HG03060 (cell line): ENCODE data around the gene BTBD10.
"Not testable (repeated sequence)": the region's sequence is repeated elsewhere in the genome, so short reads cannot be mapped to it uniquely, and the experiment has no call there.

Experiments
- ATAC-seq: cut with Tn5 transposase; IDR thresholded peaks from one replicate; pipeline ENCODE4 v1.9.1; 2021; ENCODE audit warnings: low read depth, moderate number of reproducible peaks; ENCODE audit not compliant: unreplicated experiment

Gene BTBD10

DNA sequence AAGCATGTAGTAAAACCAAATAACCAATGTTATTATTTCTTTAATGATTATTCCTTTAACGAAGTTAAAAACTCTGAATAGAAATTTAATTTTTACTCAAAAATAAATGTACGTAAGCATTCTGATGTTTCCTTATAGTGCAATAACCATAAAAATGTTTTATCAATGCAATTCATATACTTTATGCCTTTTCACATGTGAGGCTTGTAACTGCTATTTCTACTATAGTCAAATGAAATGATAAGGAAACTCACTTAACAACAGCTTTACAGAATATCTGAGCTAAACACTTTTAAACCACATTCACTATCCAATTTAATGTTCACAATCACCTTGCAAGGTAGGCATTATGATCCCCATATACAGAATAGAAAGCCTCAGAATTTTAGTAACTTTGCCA is 17.4 kb downstream of the BTBD10 start:
- no peak for ATAC-seq

DNA sequence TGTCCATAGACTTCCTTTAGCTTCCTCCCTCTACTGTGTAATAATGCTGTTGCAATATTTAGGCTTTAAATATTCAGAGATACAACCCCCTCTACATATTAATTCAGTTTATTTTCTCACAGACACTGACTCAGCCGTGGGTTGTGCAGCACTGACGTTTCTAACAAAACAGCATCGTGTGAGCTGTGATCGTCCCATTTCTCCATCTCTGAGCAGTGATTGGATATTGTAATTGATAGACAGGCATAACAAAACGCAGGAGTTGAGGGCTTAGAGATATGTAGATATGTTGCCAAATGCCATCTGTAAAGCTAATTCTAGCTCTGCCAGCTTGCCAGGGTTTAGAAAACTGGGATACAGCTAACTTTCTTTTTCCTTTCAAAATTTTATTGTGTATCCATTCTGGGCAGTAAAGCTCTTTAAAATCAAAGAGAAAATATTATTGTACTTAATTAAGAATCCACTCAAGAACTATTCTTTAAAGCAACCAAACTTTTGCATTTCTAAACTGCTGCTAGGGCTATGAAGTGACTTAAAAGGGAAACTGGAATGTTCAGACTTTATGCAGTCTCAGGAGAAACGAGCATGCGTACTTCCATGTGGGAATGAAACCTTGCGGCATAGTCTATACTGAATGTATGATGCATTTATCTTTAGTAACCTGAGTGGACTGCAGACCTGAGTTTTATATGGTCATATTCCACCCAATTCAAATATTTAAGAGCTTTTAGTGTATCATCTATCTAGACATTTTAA is 22.7 kb downstream of the BTBD10 start:
- no peak for ATAC-seq

DNA sequence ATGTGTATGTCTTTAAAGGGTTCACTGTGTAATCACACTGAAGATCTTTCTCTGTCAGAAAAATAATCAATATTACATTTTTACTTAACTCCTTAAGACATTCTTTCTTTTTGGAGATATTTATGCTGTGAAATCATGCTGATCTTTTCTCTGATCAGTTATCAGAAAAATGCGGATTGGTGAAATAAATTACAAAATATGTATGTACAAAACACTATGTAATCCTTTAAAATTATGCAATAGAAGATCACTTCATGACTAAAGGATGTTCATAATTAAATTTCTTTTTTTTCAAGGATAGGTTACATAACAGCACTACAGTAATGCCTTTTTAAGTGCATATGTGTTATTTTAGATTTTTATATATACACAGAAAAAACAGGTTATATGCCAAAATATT is 24.7 kb downstream of the BTBD10 start:
- ATAC-seq = no peak

DNA sequence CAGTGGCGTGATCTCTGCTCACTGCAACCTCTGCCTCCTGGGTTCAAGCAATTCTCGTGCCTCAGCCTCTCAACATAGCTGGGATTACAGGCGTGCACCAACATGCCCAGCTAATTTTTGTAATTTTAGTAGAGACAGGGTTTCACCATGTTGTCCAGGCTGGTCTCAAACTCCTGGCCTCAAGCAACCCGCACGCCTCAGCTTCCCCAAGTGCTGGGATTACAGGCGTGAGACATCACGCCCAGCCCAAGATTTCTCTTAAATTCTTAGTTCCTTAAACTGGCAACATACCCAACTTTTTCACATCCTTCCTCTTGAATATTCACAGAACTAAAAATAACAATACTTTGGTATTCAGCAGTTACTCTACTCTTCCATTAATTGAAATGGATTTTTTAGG is 26.2 kb downstream of the BTBD10 start:
- not testable (repeated sequence) for ATAC-seq

DNA sequence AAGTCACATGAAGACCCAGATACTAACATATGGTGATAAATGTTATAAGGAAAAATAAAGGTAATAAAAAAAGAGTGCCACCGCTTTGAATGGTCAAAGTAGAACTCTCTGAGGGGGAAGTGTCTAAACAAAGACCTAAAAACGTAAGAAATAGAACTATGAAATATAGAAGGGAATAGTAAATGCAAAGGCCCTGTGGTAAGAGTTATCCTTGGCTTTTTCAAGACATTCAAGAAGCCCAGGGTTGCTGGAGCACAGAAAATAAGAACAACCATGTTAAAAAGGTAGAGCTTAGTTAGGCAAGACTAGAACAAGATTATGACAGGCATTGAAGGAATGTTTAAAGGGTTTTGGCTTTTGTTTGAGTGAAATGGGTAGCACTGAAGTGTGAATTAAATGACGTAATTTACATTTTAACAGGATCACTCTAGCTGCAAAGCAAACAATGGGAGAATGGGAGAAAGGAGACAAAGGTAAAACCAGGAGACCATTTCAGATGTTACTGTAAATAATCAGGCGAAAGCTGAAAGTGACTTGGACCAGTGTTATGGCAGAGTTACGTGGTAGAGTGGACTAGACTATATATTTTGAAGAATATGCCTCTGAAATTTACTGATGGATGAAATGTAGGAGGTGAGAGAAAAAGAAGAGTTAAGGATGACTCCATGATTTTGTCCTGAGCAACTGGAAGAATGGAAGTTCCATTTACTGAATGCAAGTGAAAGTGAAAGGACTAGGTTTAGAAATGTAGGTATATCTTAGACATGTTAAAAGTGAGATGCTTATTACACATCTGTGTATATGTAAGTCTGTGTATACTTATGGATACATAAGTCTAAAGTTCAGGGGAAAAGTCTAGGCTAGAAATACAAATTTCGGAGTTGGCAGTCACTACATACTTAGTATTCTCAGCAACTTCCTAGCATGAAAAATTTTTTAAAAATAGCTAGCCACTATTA is 28.5 kb downstream of the BTBD10 start:
- ATAC-seq = no peak

DNA sequence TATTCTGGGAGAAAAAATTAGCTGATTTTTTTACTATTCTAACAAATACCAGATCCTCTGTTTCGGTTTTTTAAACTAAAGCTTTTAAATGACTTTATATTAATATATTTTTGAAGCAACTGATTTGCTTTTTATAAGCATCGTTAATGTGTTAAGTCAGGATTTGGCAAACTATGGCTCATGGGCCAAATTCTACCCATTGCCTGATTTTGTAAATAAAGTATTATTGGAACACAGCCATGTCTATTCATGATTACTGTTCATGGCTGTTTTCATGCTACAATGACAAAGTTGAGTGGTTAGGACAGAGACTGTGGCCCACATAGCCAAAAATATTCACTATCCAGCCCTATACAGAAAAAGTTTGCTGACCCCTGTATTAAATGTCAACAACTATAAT is 29.6 kb downstream of the BTBD10 start:
- ATAC-seq = no peak

DNA sequence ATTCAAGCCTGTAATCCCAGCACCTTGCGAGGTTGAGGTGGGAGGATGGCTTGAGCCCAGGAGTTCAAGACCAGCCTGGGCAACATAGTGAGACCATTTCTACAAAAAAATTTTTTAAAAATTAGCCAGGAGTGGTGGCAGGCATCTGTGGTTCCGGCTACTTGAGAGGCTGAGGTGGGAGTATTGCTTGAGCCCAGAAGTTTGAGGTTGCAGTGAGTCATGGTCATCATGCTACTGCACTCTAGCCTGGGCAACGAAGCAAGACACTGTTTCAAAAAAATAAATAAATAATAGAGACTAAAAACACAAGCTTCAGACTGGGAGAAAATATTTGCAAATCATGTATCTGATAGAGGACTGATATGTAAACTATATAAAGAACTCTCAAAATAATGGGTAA is 33.2 kb downstream of the BTBD10 start:
- no peak for ATAC-seq

DNA sequence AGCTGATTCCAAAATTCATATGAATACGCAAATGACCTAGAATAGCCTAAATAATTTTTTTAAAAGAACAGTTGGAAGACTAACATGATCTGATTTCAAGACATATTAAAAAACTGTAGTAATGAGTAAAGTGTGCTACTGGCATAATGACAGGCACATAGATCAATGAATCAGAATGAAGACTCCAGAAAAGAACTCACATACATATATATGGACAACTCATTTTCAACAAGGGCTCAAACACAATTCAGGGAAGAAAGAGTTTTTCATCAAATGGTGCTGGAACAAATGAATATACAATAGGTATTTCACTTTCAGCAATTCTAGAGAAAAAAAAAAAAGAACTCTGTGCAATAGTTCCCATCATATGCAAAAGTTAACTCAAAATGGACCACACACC is 33.7 kb downstream of the BTBD10 start:
- no peak for ATAC-seq

DNA sequence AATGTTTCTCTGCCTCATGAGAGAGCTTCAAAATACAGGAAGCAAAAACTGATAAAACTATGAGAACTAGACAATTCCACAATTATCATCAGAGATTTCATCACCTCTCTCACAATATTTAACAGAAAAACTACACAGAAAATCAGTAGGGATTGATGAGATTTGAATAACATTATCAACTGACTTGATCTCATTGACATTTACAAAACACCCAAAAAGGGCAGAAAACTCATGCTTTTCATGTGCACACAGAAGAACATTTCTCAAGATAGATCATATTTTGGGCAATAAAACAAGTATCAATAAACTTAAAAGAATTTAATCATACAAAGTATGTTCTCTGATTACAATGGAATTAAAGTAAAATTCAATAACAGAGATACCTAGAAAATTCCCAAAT is 35.6 kb downstream of the BTBD10 start:
- no peak for ATAC-seq

DNA sequence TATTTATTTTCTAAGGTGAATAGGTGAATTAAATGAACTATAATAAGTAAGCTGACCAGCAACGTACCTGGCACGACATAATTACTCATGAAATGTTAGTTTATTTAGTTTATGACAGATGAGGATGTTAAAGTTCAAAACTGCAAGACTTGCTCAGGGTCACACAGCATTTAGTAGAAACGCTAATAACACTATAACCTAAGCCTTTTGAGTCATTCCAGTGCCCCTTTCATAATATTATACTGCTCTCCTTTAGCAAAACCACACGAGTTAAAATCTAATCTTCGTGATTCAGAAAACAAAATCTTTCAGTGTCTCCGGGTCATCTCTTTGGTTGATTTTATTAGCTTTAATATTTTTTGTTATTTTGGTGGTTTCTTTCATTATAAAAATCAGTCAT is 39.6 kb downstream of the BTBD10 start:
- no peak for ATAC-seq

DNA sequence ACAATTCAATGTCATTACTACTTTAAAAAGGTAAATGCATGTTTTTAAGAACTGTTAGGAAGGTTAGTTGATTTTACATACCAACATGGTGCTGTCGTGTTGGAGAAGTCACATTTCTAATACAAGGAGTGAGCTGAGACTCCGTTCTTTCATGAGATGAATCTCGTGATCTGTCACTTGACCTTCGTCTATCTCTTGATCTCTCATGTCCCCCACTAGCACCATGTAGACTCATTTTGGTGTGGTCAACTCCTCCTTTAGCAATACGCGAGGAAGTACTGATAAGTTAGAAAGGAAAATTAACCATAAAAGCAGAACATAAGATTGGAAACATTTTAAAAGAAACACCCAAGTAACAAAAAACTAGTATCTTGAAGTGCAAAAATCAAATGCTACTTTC is 41.5 kb downstream of the BTBD10 start:
- ATAC-seq = no peak

DNA sequence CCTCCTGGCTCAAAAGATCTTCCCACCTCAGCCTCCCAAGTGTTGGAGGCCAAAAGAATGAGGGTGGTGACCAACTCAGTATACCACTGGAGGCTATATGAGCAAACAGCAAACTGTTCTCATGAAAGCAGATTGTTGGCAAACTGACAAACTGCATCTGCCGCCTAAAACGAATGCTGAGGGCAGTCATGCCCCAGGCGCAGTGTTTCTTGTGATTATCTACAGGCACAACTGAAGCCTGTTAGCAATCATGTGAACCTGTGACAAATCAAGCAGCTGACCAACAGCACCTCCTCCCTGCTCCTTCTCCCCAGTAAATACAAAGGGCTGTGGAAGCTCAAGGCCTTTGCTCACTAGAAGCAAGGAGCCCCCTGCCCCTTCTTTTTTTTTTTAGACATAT is 47.8 kb downstream of the BTBD10 start:
- ATAC-seq = no peak

DNA sequence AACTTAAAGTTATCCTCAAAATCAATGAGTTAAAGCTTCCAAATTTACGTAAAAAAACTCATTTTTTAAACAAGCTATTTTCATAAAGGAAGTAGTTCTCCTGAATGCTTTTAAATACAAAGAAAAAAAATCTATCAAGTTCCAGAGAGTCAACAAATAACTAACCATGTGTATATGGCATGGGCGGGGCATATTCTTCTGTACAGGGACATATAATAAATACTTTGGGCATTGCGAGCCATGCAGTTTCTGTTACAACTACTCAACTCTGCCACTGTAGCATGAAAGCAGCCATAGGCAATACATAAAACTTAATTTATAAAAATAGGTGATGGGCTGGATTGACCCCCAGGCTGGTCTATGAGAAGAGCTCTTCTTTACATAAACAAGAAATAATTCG is 57.8 kb downstream of the BTBD10 start:
- no peak for ATAC-seq

DNA sequence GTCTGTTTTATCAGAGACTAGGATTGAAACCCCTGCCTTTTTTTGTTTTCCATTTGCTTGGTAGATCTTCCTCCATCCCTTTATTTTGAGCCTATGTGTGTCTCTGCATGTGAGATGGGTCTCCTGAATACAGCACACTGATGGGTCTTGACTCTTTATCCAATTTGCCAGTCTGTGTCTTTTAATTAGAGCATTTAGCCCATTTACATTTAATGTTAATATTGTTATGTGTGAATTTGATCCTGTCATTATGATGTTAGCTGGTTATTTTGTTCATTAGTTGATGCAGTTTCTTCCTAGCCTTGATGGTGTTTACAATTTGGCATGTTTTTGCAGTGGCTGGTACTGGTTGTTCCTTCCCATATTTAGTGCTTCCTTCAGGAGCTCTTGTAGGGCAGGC is 64.7 kb downstream of the BTBD10 start:
- ATAC-seq = not testable (repeated sequence)

DNA sequence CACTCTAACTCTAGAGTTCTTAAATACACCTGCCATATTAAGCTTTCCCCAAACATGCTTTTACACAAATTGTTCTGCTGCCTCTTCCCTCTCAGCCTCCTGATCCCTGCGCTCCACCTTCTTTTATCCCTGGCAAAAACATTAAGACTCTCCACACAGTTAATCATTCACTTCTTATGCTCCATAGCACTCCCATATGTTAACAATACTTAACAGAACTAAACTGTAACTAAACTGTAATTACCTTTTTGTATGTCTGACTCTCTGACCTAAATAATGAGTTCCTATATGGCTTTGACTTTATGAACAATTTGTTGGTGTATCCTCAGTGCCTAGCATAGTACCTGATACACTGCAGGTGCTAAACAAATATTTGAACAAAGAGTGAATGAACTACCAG is 71.8 kb downstream of the BTBD10 start:
- ATAC-seq = no peak

DNA sequence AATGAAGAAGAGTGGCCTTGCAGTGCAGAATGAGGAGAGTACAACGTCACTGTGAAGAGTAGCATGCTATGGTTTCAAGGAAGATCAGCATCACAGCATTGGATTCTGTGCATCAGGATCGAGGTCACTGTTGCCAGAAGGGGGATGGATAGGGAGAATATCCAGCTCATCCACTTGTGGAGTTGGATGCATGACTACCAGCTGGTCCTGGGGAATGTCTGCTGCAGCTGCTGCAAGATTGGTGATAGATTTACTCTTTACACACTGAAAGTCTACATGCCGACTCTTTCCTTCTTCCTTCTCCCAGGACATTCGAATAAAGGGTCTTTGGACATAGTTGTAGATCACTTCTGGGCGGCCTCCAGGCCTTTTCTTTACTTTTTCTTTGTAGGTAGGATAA is 74.3 kb downstream of the BTBD10 start:
- ATAC-seq = no peak

DNA sequence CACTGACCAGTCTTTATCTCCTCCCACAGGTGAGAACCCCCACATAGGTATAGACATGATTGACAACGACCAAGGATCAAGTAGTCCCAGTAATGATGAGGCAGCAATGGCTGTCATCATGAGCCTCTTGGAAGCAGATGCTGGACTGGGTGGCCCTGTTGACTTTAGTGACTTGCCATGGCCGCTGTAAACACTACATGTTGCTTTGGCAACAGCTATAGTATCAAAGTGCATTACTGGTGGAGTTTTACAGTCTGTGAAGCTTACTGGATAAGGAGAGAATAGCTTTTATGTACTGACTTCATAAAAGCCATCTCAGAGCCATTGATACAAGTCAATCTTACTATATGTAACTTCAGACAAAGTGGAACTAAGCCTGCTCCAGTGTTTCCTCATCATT is 76.5 kb downstream of the BTBD10 start:
- ATAC-seq = no peak

DNA sequence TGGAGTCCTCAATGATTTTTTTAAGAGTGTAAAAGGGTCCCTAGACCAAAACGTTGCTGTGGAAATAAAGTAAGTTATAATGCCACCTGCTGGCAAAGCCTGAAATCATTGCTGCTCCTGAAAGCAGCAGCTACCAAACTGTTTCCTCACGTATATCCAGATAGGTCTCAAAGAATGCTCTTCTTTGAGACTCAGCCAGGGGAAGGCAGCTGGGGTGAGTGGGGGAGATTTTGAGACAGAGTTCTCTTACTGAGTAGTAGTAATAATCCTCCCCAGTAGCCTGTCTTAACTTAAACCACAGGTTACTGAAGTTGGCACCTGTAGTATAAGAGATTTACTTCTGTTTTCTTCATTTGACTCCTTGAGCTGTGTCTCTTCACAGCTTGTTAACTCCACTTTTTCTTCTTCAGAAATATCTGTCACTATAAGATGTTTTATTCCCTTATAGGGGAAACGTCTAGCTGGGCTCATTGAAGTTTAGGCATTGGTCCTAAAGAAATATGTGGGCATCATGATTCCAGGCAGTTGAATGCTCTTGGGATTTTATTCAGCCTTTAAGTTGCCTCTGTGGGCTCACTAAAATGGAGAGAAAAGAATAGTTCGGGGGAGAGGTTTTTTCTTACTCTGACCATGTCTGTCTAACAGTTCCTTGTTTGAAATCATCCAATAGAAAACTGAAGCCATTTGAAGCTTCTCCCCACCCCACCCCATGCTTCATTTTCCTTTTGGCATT is 77.9 kb downstream of the BTBD10 start:
- no peak for ATAC-seq

DNA sequence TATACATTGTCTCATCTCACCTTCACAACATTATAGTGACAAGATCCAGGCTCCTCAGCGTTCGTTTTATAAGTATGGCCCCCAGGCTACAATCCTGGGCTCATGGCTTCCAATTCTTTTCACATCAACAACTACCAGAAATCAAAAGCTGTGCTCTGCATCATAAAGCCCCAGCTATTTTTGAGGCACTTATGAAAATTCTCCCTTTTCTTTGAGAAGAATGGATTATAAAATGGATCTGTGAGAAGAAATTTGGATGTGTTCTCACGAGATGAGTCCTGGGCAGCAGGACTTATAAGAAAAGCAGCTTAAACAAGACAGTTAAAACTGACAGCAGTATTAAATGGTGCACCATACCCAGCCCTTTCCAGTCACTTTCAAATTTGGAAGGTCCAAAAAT is 80.3 kb downstream of the BTBD10 start:
- ATAC-seq = no peak

DNA sequence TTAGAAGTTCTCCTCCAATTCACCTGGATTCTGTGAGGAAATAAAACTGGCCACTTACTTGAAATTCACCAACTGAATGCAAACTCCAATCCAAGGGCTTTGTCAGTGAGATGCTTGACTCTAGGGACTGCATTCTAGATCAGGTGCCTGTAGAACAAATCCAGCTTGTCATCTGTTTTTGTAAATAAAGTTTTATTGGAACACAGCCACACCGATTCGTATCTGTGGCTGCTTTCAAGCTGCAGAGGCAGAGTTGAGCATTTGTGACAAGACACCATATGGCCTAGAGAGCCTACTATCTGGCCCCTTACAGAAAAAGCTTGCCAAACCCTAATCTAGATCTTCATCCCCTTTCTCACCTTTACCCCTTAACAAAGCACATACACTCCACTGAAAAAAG is 82.3 kb downstream of the BTBD10 start:
- no peak for ATAC-seq

DNA sequence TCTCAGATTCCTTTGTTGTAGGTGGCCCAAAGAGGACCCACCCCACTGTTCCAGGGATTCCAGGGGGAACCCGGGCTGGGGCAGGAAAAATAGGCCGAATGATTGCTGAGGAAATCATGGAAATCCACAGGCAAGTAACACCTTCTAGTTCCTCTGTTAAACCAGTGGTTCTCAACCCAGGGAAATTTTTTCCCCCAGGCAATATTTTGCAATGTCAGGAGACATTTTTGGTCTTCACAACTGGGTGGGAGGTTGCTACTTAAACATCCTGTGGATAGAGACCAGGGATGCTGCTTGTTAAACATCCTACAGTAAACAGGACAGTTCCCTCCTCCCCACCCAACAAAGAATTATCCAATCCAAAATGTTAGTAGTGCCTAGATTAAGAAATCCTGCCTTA is 84.7 kb downstream of the BTBD10 start:
- no peak for ATAC-seq
